A673 (cell line): ENCODE results near the gene CMTM1.

ENCODE experiments used
- CTCF ChIP-seq: fragments of 300-800, 200-600 bp; sonication (generic); conservative IDR thresholded peaks from 2 replicates; pipeline ENCODE4 v1.5.1; 2017; ENCODE audit warnings: low read depth, mild to moderate bottlenecking, antibody characterized with exemption, low read length, moderate library complexity, mixed read lengths
- EZH2 ChIP-seq: fragments of 200-600 bp; sonication (generic); IDR thresholded peaks from 2 replicates; pipeline ENCODE4 v1.6.1; 2017; ENCODE audit warnings: borderline replicate concordance, low read depth, mild to moderate bottlenecking, mixed read lengths, antibody characterized with exemption, low read length; ENCODE audit not compliant: poor library complexity, severe bottlenecking

GRCh38 chr16:66539623-66540469 is 26.4 kb upstream of the CMTM1 start:
- TF ChIP-seq CTCF (no peak), EZH2 (no peak)
